HG03039 (cell line): Measurements from ENCODE around the gene SLC25A5.
"Not testable (repeated sequence)": the region's sequence is repeated elsewhere in the genome, so short reads cannot be mapped to it uniquely, and the experiment has no call there.

Experiments
- ATAC-seq: cut with Tn5 transposase; IDR thresholded peaks from one replicate; pipeline ENCODE4 v1.9.1; 2021; ENCODE audit warnings: mild to moderate bottlenecking, moderate library complexity; ENCODE audit not compliant: unreplicated experiment

The SLC25A5 gene

GRCh38 chrX:119475389-119476101, 7.3 kb downstream of the SLC25A5 start:
- ATAC-seq, result no peak

- no peak for ATAC-seq
These were observed 9.6 kb downstream of the SLC25A5 start for GRCh38 chrX:119477812-119478232.

- ATAC-seq, result no peak
These were observed 10.3 kb downstream of the SLC25A5 start for GRCh38 chrX:119478504-119478903.

- no peak for ATAC-seq
These were observed 11.6 kb downstream of the SLC25A5 start for GRCh38 chrX:119479845-119480244.

- no peak for ATAC-seq
These were observed 13.1 kb downstream of the SLC25A5 start for GRCh38 chrX:119481323-119481801.

- ATAC-seq, result no peak
These were observed 13.8 kb downstream of the SLC25A5 start for GRCh38 chrX:119482041-119482440.

GRCh38 chrX:119482481-119483480, 14.5 kb downstream of the SLC25A5 start:
- peak; percentile 72 for ATAC-seq

- no peak for ATAC-seq
These were observed 18.5 kb downstream of the SLC25A5 start for GRCh38 chrX:119486745-119487144.

GRCh38 chrX:119487766-119488165, 19.5 kb downstream of the SLC25A5 start:
- not testable (repeated sequence) for ATAC-seq

GRCh38 chrX:119488749-119489148, 20.5 kb downstream of the SLC25A5 start:
- ATAC-seq, result no peak

- no peak for ATAC-seq
These were observed 21.2 kb downstream of the SLC25A5 start for GRCh38 chrX:119489212-119490074.

- no peak for ATAC-seq
These were observed 24.2 kb downstream of the SLC25A5 start for GRCh38 chrX:119492463-119492862.

GRCh38 chrX:119493851-119494495, 25.7 kb downstream of the SLC25A5 start:
- ATAC-seq, result not testable (repeated sequence)

GRCh38 chrX:119495734-119496726, 27.8 kb downstream of the SLC25A5 start:
- no peak for ATAC-seq

GRCh38 chrX:119497185-119497584, 28.9 kb downstream of the SLC25A5 start:
- no peak for ATAC-seq

GRCh38 chrX:119500061-119500800, 32.0 kb downstream of the SLC25A5 start:
- ATAC-seq, result no peak

GRCh38 chrX:119501511-119502148, 33.4 kb downstream of the SLC25A5 start:
- ATAC-seq, result no peak
